H1 (cell line): ENCODE results near the gene FAM98C. TPM values are rescaled to one million over a fixed set of nuclear protein-coding genes. Genes with fewer than 3 reads are reported as not detected.

Experiments used
- CTCF ChIA-PET: fragments of 300-600 bp; sonication (Branson Sonifier 250); formaldehyde crosslinking; loops from one replicate; lab custom pipeline; 2021; ENCODE audit not compliant: partially characterized antibody; lab: Charles Lee
- POLR2A ChIA-PET: fragments of 300-600 bp; sonication (Branson Sonifier 250); formaldehyde crosslinking; loops from one replicate; lab custom pipeline; 2021; ENCODE audit warnings: inconsistent platforms; ENCODE audit not compliant: partially characterized antibody; lab: Charles Lee
- DNase-seq, 2 experiments: peaks; one replicate each; pipeline versions ENCODE4 v3.0.0 to v3.0.0-alpha.2; 2010 to 2022; ENCODE audit warnings: low spot score in 2 of 2, low read depth in 1 of 2, mixed read lengths in 1 of 2
- FAIRE-seq: peaks from 2 replicates; lab custom pipeline; 2011; peaks lifted over from hg19 to GRCh38; lab: Jason Lieb, UNC
- H2AFZ ChIP-seq: 2 replicates; pipeline ENCODE4 v1.8.1; 2012; ENCODE audit warnings: low read length, inconsistent platforms
- H2AK5ac ChIP-seq: 2 replicates; pipeline ENCODE4 v1.6.1; 2013; ENCODE audit warnings: low read depth, low read length
- H2BK120ac ChIP-seq: replicated peaks from 2 replicates; pipeline ENCODE3; 2013; ENCODE audit warnings: low read depth, low read length, inconsistent platforms
- H2BK12ac ChIP-seq: 2 replicates; pipeline ENCODE4 v1.6.1; 2013; ENCODE audit warnings: low read depth, low read length
- H2BK15ac ChIP-seq: 2 replicates; pipeline ENCODE4 v1.6.1; 2013; ENCODE audit warnings: low read length
- H2BK20ac ChIP-seq: 2 replicates; pipeline ENCODE4 v1.6.1; 2013; ENCODE audit warnings: low read length
- H2BK5ac ChIP-seq: 2 replicates; pipeline ENCODE4 v1.6.1; 2013; ENCODE audit warnings: low read depth, low read length
- H3K14ac ChIP-seq: 2 replicates; pipeline ENCODE4 v1.6.1; 2013; ENCODE audit warnings: inconsistent platforms; ENCODE audit not compliant: insufficient read length
- H3K18ac ChIP-seq: 2 replicates; pipeline ENCODE4 v1.6.1; 2013; ENCODE audit warnings: low read length; ENCODE audit errors: extremely low read depth
- H3K23ac ChIP-seq: 2 replicates; pipeline ENCODE4 v1.6.1; 2013; ENCODE audit warnings: inconsistent platforms; ENCODE audit not compliant: insufficient read length
- H3K23me2 ChIP-seq: 2 replicates; pipeline ENCODE4 v1.6.1; 2013; ENCODE audit warnings: low read depth, low read length
- H3K27ac ChIP-seq: 2 replicates; pipeline ENCODE4 v1.6.1; 2011; ENCODE audit warnings: low read depth, low read length, inconsistent platforms
- H3K27me3 ChIP-seq, 4 experiments: replicated peaks in 1 of 4; 1 replicate in 1 of 4; 2 replicates in 3 of 4; pipeline versions ENCODE4 v1.6.1 to v1.8.1; 2011 to 2013; ENCODE audit warnings: low read length in 3 of 4, mild to moderate bottlenecking in 3 of 4, inconsistent platforms in 2 of 4, mixed read lengths in 2 of 4, moderate library complexity in 1 of 4; ENCODE audit not compliant: control insufficient read depth in 3 of 4, insufficient read depth in 3 of 4; ENCODE audit errors: extremely low read depth in 1 of 4
- H3K36me3 ChIP-seq, 4 experiments: 2 replicates each; pipeline versions ENCODE4 v1.6.1 to v1.8.1; 2011 to 2013; ENCODE audit warnings: mild to moderate bottlenecking in 4 of 4, low read length in 3 of 4, moderate library complexity in 2 of 4, control low read depth in 1 of 4, inconsistent platforms in 1 of 4; ENCODE audit not compliant: insufficient read depth in 4 of 4, control insufficient read depth in 2 of 4
- H3K4ac ChIP-seq: replicated peaks from 2 replicates; pipeline ENCODE3; 2013; ENCODE audit warnings: low read length, low read depth, mixed read lengths, inconsistent platforms; ENCODE audit not compliant: insufficient read length
- H3K4me1 ChIP-seq, 4 experiments: replicated peaks in 1 of 4; 1 replicate in 1 of 4; 2 replicates in 3 of 4; pipeline versions ENCODE4 v1.6.1 to v1.8.1; 2011 to 2013; ENCODE audit warnings: low read length in 3 of 4, inconsistent platforms in 2 of 4, mixed read lengths in 1 of 4; ENCODE audit not compliant: insufficient read depth in 4 of 4, control insufficient read depth in 3 of 4
- H3K4me2 ChIP-seq, 2 experiments: 2 replicates each; pipeline versions ENCODE4 v1.6.1 to v1.8.1; 2011 to 2013; ENCODE audit warnings: low read depth in 2 of 2, low read length in 2 of 2, control low read depth in 1 of 2, inconsistent platforms in 1 of 2, mild to moderate bottlenecking in 1 of 2; ENCODE audit not compliant: insufficient read depth in 1 of 2
- H3K4me3 ChIP-seq, 4 experiments: fragments of 200-600, 300-600 bp in 1 of 4; sonication (generic), shearing (Covaris generic), sonication (Bioruptor Twin) in 1 of 4; 2 replicates each; pipeline versions ENCODE4 v1.5.1 to v1.8.1; 2011 to 2016; ENCODE audit warnings: low read length in 4 of 4, low read depth in 3 of 4, control low read depth in 2 of 4, inconsistent platforms in 2 of 4, mild to moderate bottlenecking in 2 of 4, mixed read lengths in 1 of 4, moderate library complexity in 1 of 4; ENCODE audit not compliant: insufficient read depth in 2 of 4; ENCODE audit errors: extremely low read depth in 1 of 4
- H3K56ac ChIP-seq: replicated peaks from 2 replicates; pipeline ENCODE3; 2013; ENCODE audit warnings: low read depth, mild to moderate bottlenecking, mixed read lengths, low read length, inconsistent platforms; ENCODE audit not compliant: insufficient read length
- H3K79me1 ChIP-seq: 2 replicates; pipeline ENCODE4 v1.6.1; 2013; ENCODE audit warnings: low read depth, low read length, control low read depth
- H3K79me2 ChIP-seq, 2 experiments: 2 replicates each; pipeline versions ENCODE4 v1.6.1 to v1.8.1; 2012 to 2013; ENCODE audit warnings: low read length in 2 of 2, mild to moderate bottlenecking in 2 of 2, inconsistent platforms in 1 of 2; ENCODE audit not compliant: insufficient read depth in 2 of 2, control insufficient read depth in 1 of 2
- H3K9ac ChIP-seq, 4 experiments: replicated peaks in 1 of 4; 1 replicate in 1 of 4; 2 replicates in 3 of 4; pipeline versions ENCODE4 v1.6.1 to v1.8.1; 2011 to 2013; ENCODE audit warnings: low read depth in 3 of 4, low read length in 3 of 4, control low read depth in 2 of 4, mild to moderate bottlenecking in 2 of 4, moderate library complexity in 2 of 4, inconsistent platforms in 1 of 4; ENCODE audit errors: extremely low read depth in 1 of 4
- H3K9me3 ChIP-seq, 2 experiments: 2 replicates each; pipeline versions ENCODE4 v1.6.1 to v1.8.1; 2012 to 2013; ENCODE audit warnings: mild to moderate bottlenecking in 2 of 2, moderate library complexity in 2 of 2, control low read depth in 1 of 2, inconsistent platforms in 1 of 2, low read depth in 1 of 2, low read length in 1 of 2, mixed read lengths in 1 of 2; ENCODE audit not compliant: insufficient read depth in 2 of 2
- H4K20me1 ChIP-seq, 2 experiments: replicated peaks in 1 of 2; 2 replicates each; pipeline versions ENCODE3 to v1.8.1; 2011 to 2013; ENCODE audit warnings: inconsistent platforms in 2 of 2, low read length in 2 of 2, mild to moderate bottlenecking in 1 of 2; ENCODE audit not compliant: insufficient read depth in 2 of 2, control insufficient read depth in 1 of 2
- H4K5ac ChIP-seq: 2 replicates; pipeline ENCODE4 v1.6.1; 2013; ENCODE audit warnings: low read length, low read depth, mixed read lengths, inconsistent platforms; ENCODE audit not compliant: insufficient read length
- H4K8ac ChIP-seq: 2 replicates; pipeline ENCODE4 v1.8.0; 2013; ENCODE audit warnings: mild to moderate bottlenecking, moderate library complexity, low read length, inconsistent platforms; ENCODE audit not compliant: insufficient read depth; ENCODE audit errors: extremely low read depth
- H4K91ac ChIP-seq: replicated peaks from 2 replicates; pipeline ENCODE3; 2013; ENCODE audit warnings: low read length, mixed read lengths, inconsistent platforms; ENCODE audit not compliant: insufficient read length
- ATF3 ChIP-seq: IDR thresholded peaks from 2 replicates; pipeline ENCODE4 v1.6.1; 2011; ENCODE audit warnings: low read depth, mild to moderate bottlenecking, low read length; ENCODE audit not compliant: insufficient read depth
- CBX5 ChIP-seq: fragments of 300-800, 300-1000 bp; sonication (generic); IDR thresholded peaks from 2 replicates; pipeline ENCODE4 v1.7.1; 2016; ENCODE audit warnings: antibody characterized with exemption, low read length, low read depth
- EZH2 ChIP-seq: fragments of 200-600 bp; sonication (generic); IDR thresholded peaks from 2 replicates; pipeline ENCODE4 v1.7.1; 2012; ENCODE audit warnings: low read depth, mild to moderate bottlenecking, moderate library complexity, low read length, inconsistent platforms; ENCODE audit not compliant: severe bottlenecking
- MAFK ChIP-seq: IDR thresholded peaks from 2 replicates; pipeline ENCODE4 v1.6.1; 2012; ENCODE audit warnings: low read depth, mild to moderate bottlenecking, improper control_type of control experiment, low read length
- PHF8 ChIP-seq: fragments of 200-600 bp; sonication (generic); conservative IDR thresholded peaks from 2 replicates; pipeline ENCODE4 v1.7.1; 2012; ENCODE audit warnings: low read depth, mild to moderate bottlenecking, inconsistent platforms, low read length, moderate library complexity
- SIN3A ChIP-seq, 2 experiments: IDR thresholded peaks in 1 of 2; conservative IDR thresholded peaks in 1 of 2; 2 replicates each; pipeline ENCODE4 v1.6.1; 2011 to 2012; ENCODE audit warnings: low read length in 2 of 2, improper control_type of control experiment in 1 of 2, low read depth in 1 of 2, mild to moderate bottlenecking in 1 of 2
- SIRT6 ChIP-seq: IDR thresholded peaks from one replicate; pipeline ENCODE4 v1.7.1; 2012; ENCODE audit warnings: low read length, inconsistent platforms
- WGBS, 2 experiments: shearing (Covaris generic) in 1 of 2; methylation state at CpG; one replicate each; pipeline versions ENCODE4 v1.1.6 to v1.1.7; 2013 to 2015; ENCODE audit warnings: low lambda C conversion rate in 2 of 2, mixed read lengths in 2 of 2, inconsistent platforms in 1 of 2, low coverage in 1 of 2, missing lambda C conversion rate in 1 of 2; ENCODE audit not compliant: insufficient replicate concordance in 2 of 2, insufficient coverage in 1 of 2, insufficient read length in 1 of 2; ENCODE audit errors: extremely low coverage in 1 of 2, missing lambda C conversion rate in 1 of 2; 5-methylcytosine and 5-hydroxymethylcytosine counted together
- polyA plus RNA-seq, 7 experiments: library from polyadenylated mRNA; depleted of rRNA in 3 of 7; stranded (reverse) in 5 of 7; unstranded in 2 of 7; fragments of >200 nt in 5 of 7; fragments of 200-250 nt in 2 of 7; gene quantifications; 1 replicate in 5 of 7; 2 replicates in 1 of 7; 4 replicates in 1 of 7; pipeline versions ENCODE4 v1.2.1 to v1.2.3, GENCODE V29; 2011 to 2013; ENCODE audit warnings: missing spikeins in 2 of 7, mixed read lengths in 2 of 7
- total RNA-seq: library from RNA; stranded (reverse); fragmentation: NEBNext Ultra II Directional; extraction: Animal tissue kit (Norgen Biotek cat#: 25700); gene quantifications from 2 replicates; pipeline ENCODE4 v1.2.1, GENCODE V29; 2021
- TF ChIP-seq, protein P1 (sequence below): IDR thresholded peaks from 2 replicates; pipeline ENCODE4 v1.6.1; 2011; ENCODE audit warnings: low read length, improper control_type of control experiment

Gene FAM98C
- total and polyA plus RNA-seq, 2 of the 8 experiments (the other 6 are each of a cell fraction or from before 2014, with no cell fraction given) = 6.1 to 9.4 TPM

- Histone ChIP-seq H2AFZ (peak within 1 kb of the TSS; percentile 11; the same call in 1 of the 2 replicates), H3K4ac (peak within 1 kb of the TSS; percentile 87), H3K4me2 (peak within 1 kb of the TSS; percentile 92 to 93), H2BK120ac (peak within 1 kb of the TSS; percentile 82), H2BK15ac (peak within 1 kb of the TSS; percentile 72; the same call in 1 of the 2 replicates), H3K18ac (peak within 1 kb of the TSS; percentile 97), H3K56ac (peak within 1 kb of the TSS; percentile 97), H3K23ac (no peak within 1 kb of the TSS), H3K27ac (peak within 1 kb of the TSS; percentile 74), H2BK20ac (no peak within 1 kb of the TSS), H3K4me3 (peak within 1 kb of the TSS; percentile 93 to 98 (median 96)), H4K5ac (peak within 1 kb of the TSS; percentile 93), H3K36me3 (peaks cover 2 to 16% (median 9%) of the 10 kb centered on the region in 4 experiments; a peak in 4 of 8 replicates), H4K20me1 (peaks cover 0 to 9% of the 10 kb centered on the region in 2 experiments), H4K91ac (peak within 1 kb of the TSS; percentile 92), H3K9ac (peak within 1 kb of the TSS in 3 of 4 experiments; percentile 70 to 80 (median 78); a peak in 6 of 7 replicates), H2AK5ac (no peak within 1 kb of the TSS), H3K79me1 (peaks cover 4% of the 10 kb centered on the region; the same call in 1 of the 2 replicates), H2BK12ac (0 out of 2 replicates have a peak within 1 kb of the TSS, but pooled peaks have one; percentile 39), H2BK5ac (peak within 1 kb of the TSS; percentile 86; the same call in 1 of the 2 replicates), H3K4me1 (peaks cover 10 to 23% (median 14%) of the 10 kb centered on the region in 4 experiments), H3K27me3 (no peaks in the 10 kb centered on the region), H3K23me2 (peaks cover 12% of the 10 kb centered on the region), H3K9me3 (no peaks in the 10 kb centered on the region), H3K79me2 (peaks cover 0 to 7% of the 10 kb centered on the region in 2 experiments; a peak in 2 of 4 replicates), H4K8ac (peak within 1 kb of the TSS; percentile 91), H3K14ac (no peak within 1 kb of the TSS)
- peak; percentile 95 to 98 for DNase-seq
- ChIA-PET POLR2A (interaction anchor here (0.7 to 4.3 kb wide), 13 partner anchors 12 to 160 kb away, joined by 3 to 38 read pairs (median 3); partner anchors contain the start of genes C19orf33, FAM98C, PSMD8 and SPINT2), CTCF (interaction anchor here (0.7 to 1.1 kb wide), 6 partner anchors 27 to 155 kb away, joined by 3 read pairs; partner anchors contain the start of gene PPP1R14A)
- peak; percentile 88 for FAIRE-seq
- 3% methylated on average over 32 of the region's 51 CpGs; no CpG with 5 or more reads in 1 of the 2 experiments for WGBS, 2 experiments
- TF ChIP-seq MAFK (no peak), SIN3A (conservative IDR thresholded peaks at IDR 0.05 in 1 of 2, IDR thresholded peaks at IDR 0.05 in 1 of 2; ENCODE audit: low read depth in 1 of 2, low read length in 2 of 2) (peak in 1 of 2 experiments; percentile 70; a peak in 1 of 4 replicates), EZH2 (no peak), SIRT6 (no peak), PHF8 (0 out of 2 replicates have a peak, but pooled peaks have one; percentile 20), ATF3 (no peak), CBX5 (no peak)
- TF ChIP-seq, protein P1, sequence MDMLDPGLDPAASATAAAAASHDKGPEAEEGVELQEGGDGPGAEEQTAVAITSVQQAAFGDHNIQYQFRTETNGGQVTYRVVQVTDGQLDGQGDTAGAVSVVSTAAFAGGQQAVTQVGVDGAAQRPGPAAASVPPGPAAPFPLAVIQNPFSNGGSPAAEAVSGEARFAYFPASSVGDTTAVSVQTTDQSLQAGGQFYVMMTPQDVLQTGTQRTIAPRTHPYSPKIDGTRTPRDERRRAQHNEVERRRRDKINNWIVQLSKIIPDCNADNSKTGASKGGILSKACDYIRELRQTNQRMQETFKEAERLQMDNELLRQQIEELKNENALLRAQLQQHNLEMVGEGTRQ = no peak
Measured at GRCh38 chr19:38387550-38388348, 15.1 kb upstream of the FAM98C start, which contains the start of gene GGN. Gene GGN, minus strand, starts transcription at chr19:38388034. Its CDS starts 773 bp downstream, at chr19:38387261.
